Astrocyte of the cerebellum (primary cell): Measurements from ENCODE around the gene LIMS3.
"Not testable (repeated sequence)": the region's sequence is repeated elsewhere in the genome, so short reads cannot be mapped to it uniquely, and the experiment has no call there.

ENCODE experiments used
- DNase-seq: peaks from one replicate; pipeline ENCODE4 v3.0.0-alpha.2; 2011; ENCODE audit warnings: low read depth
- H3K4me3 ChIP-seq: 2 replicates; pipeline ENCODE4 v1.5.1; 2011; ENCODE audit warnings: mild to moderate bottlenecking, low read depth, low read length, moderate library complexity
- in situ Hi-C: cut with HindIII; loops from 2 replicates; pipeline ENCODE4 v1.10.0; 2017; ENCODE audit warnings: low sequenced_read_pairs

The LIMS3 gene, protein sequence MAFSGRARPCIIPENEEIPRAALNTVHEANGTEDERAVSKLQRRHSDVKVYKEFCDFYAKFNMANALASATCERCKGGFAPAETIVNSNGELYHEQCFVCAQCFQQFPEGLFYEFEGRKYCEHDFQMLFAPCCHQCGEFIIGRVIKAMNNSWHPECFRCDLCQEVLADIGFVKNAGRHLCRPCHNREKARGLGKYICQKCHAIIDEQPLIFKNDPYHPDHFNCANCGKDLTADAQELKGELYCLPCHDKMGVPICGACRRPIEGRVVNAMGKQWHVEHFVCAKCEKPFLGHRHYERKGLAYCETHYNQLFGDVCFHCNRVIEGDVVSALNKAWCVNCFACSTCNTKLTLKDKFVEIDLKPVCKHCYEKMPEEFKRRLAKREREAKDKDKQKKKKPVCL

GRCh38 chr2:109898462-109899336 is at the start of gene LIMS3:
Gene LIMS3, plus strand, starts transcription at chr2:109898688. Its CDS starts 41 bp downstream, at chr2:109898729.
- DNase-seq, in situ Hi-C loops: not testable (repeated sequence)

GRCh38 chr2:109871129-109871751 is 27.2 kb upstream of the LIMS3 start:
- DNase-seq, H3K4me3 ChIP-seq, in situ Hi-C loops: not testable (repeated sequence)

More at GRCh38 chr2:109898462-109899336, at the start of gene LIMS3:
- not testable (repeated sequence) for H3K4me3 ChIP-seq

GRCh38 chr2:109876625-109877024 is 21.9 kb upstream of the LIMS3 start:
- DNase-seq, H3K4me3 ChIP-seq, in situ Hi-C loops: not testable (repeated sequence)

- H3K4me3 ChIP-seq, in situ Hi-C loops, DNase-seq: not testable (repeated sequence)
Observed at GRCh38 chr2:109882112-109882511, 16.4 kb upstream of the LIMS3 start.

- in situ Hi-C loops, DNase-seq, H3K4me3 ChIP-seq: not testable (repeated sequence)
Observed at GRCh38 chr2:109888414-109888813, 10.1 kb upstream of the LIMS3 start.

- H3K4me3 ChIP-seq, in situ Hi-C loops, DNase-seq: not testable (repeated sequence)
Observed at GRCh38 chr2:109889909-109890308, 8.6 kb upstream of the LIMS3 start.

- H3K4me3 ChIP-seq, DNase-seq, in situ Hi-C loops: not testable (repeated sequence)
Observed at GRCh38 chr2:109891024-109891423, 7.5 kb upstream of the LIMS3 start.

- DNase-seq, in situ Hi-C loops, H3K4me3 ChIP-seq: not testable (repeated sequence)
Observed at GRCh38 chr2:109893736-109894135, 4.8 kb upstream of the LIMS3 start.

GRCh38 chr2:109894141-109894540 is 4.3 kb upstream of the LIMS3 start:
- in situ Hi-C loops, H3K4me3 ChIP-seq, DNase-seq: not testable (repeated sequence)

- in situ Hi-C loops, DNase-seq, H3K4me3 ChIP-seq: not testable (repeated sequence)
Observed at GRCh38 chr2:109895090-109895869, 3.2 kb upstream of the LIMS3 start.

DNA sequence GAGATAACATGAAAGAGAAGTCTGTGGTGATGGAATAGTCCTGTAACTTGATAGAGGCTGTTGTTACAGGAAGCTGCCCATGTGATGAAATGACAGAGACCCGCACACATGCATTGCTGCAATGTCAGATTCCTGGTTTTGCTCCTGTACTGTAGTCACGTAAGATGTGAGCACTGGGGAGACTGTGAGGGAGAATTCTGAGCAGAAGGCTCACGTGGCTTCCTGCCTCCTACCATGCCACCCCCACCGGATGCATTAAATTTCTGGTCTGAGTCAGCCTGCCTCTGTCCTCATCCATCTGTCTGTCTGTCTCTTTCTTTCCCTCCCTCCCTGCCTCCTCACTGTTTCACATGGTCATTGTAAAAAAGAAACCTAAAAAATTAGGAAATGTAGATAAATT is 2.3 kb upstream of the LIMS3 start:
- DNase-seq, in situ Hi-C loops, H3K4me3 ChIP-seq: not testable (repeated sequence)

- in situ Hi-C loops, DNase-seq, H3K4me3 ChIP-seq: not testable (repeated sequence)
Observed at GRCh38 chr2:109897769-109898461, 573 bp upstream of the LIMS3 start.

- in situ Hi-C loops, DNase-seq, H3K4me3 ChIP-seq: not testable (repeated sequence)
Observed at GRCh38 chr2:109905796-109906195, 7.3 kb downstream of the LIMS3 start.

DNA sequence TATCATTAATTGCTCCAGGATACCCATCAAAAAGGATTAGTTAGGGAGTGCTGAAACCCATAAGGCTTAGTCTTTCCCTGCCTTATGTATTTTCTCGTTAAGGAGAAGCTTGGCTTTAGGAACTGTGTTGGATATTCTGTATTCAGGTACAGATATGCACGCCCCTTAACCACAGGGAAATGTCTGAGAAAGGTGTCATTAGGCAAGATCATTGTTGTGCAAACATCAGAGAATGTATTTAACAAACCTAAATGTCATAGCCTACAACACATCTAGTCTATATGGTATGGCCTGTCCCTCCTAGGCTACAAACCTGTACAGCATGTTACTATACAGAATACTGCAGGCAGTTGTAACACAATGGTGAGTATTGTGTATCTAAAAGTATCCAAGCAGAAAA is 10.1 kb downstream of the LIMS3 start:
- in situ Hi-C loops, H3K4me3 ChIP-seq, DNase-seq: not testable (repeated sequence)

- DNase-seq, H3K4me3 ChIP-seq, in situ Hi-C loops: not testable (repeated sequence)
Observed at GRCh38 chr2:109910789-109911188, 12.3 kb downstream of the LIMS3 start.

DNA sequence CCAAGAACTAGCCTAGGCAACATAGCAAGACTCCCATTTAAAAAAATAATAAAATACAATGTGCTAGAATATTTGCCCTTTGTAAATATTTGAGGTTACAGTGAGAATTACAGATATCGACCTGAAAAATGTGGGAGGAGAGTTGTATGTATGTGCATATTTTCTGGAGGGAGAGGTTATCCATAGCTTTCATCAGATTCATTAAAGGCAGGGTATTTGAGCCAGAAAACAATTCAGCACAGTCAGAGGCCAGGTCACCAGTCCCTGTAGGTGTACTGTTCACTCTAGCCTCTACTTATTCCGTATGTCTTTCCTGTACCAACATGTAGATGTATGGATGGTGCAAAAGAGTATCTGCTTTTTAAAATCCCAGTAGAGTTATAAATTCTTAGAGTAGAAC is 15.4 kb downstream of the LIMS3 start:
- DNase-seq, H3K4me3 ChIP-seq, in situ Hi-C loops: not testable (repeated sequence)
